GM15510 (cell line): ENCODE data around the gene NEIL1.

Experiments used
- POLR2A ChIP-seq: IDR thresholded peaks from 3 replicates; pipeline ENCODE4 v1.6.1; 2011; ENCODE audit warnings: borderline replicate concordance; ENCODE audit not compliant: insufficient read length; ENCODE audit errors: extremely low read depth

Gene NEIL1

DNA sequence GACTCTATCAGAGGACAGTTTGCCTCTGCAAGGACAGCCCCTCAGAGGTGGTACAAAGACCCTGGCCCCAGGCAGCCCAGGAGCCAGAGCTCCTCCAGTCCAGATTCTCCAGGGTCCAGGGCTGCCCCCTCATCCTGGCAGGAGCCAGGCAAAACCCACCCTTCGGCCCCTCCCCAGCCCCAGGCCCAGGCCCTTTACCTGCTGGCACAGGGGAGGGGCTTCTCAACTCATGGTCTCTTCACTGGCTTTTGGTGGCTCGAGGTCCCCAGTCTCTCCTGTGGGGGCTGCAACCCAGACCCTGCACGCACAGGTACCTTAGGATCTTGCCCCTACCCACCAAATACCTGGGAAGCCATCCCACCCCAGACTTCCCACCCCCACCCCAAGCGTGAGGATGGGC lies 8.5 kb downstream of the NEIL1 start:
- TF ChIP-seq POLR2A = no peak

DNA sequence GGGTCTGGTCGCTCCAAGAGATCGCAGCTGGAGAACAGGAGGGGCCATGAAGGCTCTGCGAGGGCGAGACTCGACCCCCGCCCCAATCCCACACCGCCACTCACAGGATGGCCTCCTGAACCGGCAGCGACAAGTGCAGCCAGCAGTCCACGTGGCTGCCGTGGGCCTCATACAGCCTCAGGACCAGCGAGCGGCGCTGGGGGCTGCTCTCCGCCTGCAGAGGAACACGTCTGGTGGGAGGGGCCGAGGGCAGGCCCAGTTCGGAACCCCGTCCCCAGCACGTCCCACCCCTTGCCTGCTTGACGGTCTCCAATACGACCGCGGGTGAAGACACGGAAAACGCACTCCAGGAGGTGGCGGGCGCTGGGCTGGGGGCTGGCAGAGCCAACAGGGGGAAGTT lies 9.2 kb downstream of the NEIL1 start:
- TF ChIP-seq POLR2A = no peak

DNA sequence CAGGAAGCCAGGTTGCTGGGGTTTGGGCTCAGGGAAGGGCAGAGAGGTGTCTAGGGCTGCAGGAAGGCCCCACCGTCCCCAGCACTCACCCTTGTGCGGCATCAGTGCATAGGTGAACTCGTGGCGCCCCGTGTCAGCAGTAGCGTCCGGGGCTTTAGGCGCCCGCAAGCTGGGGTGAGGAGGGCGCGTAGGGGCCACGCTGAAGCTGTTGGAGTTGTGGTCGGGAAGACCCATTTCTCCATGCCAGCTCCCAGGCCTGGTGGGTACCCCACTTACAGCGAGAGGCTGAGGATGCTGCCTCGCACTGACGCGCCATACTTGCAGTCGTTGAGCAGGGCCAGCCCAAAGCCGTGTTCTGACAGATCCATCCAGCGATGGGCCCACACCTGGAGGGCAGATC lies 9.7 kb downstream of the NEIL1 start:
- TF ChIP-seq POLR2A = no peak

DNA sequence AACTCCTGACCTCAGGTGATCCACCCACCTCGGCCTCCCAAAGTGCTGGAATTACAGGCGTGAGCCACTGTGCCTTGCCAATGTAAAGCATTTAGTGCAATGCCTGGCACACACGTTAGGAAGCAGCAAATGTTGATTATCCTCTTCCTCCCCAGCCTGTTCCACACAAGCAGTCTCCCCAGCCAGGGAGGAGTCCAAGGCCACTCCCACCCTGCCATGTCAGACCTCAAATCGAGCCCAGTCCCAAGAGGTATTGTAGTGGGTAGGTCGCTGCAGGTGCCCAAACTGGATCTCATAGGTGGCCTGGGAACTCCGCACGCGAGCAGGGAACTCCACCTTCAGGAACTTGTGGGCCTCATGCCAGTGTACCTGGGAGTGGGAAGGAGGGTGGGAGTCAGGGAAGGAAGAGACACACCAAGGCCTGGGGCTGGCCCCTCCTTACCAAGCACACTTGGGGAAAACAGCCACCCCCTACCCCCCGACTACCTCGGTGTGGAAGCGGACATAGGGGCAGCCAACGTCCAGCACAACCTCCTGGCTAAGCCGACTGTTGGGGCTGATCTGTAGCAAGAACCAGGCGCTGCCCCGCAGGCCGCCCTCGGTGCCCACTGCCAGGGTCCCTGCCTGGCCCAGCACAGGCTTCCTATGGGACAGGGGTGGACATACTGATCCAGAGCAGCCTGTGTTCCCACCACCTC lies 11.3 kb downstream of the NEIL1 start:
- no peak for TF ChIP-seq POLR2A

DNA sequence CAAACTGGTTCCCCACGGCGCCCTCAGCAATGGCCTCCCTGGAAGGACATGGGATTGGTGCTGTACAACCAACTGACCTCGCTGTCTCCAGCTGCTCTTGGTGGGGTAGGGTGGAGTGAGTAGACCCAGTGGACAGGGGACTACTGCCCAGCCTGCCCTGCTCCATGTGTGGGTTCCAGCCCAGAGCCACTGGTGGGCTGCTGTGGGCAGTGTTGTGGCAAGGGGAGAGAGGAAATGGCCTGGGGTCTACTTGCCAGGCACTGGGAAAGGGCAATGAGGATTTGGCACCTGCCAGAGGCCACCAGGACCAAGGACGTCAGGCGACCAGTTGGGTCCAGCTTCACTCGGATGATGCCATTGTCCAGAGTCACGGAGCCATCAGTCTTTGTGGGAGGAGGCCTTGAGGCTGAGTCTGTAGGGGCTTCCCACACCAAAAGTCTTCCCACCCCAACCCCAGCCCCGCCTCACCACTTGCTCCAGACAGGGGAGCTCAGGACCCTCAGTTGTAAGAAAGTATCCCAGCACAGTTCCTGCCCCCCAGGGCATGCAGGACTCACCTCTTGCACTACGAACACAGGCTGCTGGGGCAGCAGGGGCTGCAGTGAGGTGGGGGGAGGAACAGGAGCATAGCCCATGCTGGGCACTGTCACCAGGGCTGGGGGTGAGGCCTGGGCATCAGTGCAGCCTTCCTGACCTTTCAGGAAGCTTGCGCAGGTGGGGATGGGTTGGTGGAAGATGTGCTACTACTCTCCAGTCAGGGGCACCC lies 12.1 kb downstream of the NEIL1 start:
- TF ChIP-seq POLR2A = no peak

DNA sequence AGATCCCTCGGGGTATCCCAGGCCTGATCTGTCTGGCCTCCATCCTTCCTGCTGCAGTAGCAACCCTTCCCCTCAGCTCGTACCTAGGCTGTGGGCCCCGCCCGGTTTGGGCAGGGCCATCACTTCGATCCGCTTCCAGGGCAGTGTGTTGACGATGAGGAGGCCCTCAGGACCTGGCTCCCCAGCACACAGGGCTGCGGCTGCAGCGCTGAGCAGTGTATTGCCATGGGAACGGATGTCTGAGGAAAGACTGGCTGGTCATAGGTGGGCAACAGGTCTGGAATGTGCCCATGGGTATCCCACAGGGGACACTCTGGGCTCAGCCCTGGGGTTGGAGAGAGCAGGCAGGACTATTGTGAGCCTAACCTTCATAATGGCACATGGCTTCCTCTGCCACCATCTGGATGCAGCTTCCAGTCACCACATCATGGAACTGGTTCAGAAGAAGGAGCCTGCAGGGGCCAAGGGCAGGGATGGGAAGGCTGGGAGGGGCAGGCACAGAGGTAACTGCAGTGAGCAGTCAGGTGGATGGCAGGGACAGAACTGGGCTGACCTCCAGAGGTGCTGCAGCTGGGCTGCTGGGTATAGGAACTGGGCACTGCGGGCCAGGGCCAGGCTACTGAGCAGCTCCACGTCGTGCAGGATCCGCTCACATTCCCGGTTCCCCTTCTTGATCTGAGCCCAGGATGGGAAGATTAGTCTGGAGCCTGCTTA lies 12.9 kb downstream of the NEIL1 start:
- TF ChIP-seq POLR2A = no peak

DNA sequence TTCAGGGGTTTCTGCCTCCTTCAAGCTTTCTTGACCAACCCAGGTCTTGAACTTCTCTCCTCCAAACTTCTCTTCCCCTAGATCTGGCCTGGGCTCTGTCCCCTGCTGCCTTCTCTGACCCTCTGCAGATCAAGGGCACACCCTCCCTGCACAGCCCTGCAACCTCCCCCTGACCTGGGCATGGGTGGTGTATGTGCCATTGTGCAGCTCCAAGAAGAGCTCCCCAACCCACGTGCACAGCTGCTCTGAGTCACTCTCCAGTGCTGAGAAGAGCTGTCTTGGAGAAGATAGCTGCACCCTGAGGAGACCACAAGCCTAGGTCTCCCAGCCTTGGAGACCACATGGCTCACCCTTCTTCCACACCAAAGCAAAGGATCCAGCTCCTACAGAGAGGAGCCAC lies 13.6 kb downstream of the NEIL1 start:
- no peak for TF ChIP-seq POLR2A

DNA sequence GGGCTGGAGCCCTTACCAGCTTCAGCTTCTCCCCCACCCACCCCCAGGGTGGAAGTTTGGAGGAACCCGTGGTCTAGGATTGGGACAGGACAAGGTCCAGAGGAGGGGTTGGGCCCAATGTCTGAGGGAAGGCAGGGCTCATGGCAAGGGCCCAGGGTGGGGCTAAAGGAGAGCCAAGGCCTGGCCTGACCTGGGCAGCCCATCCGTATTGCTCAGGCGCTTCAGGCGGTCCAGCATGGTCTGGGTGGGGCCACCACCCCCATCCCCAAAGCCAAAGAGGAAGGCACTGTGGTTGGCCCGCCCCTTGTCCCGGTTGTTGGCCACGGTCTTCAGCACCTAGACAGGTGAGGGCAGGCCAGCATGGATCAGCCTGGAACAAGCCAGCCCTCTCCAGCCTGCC lies 14.0 kb downstream of the NEIL1 start:
- TF ChIP-seq POLR2A = no peak

DNA sequence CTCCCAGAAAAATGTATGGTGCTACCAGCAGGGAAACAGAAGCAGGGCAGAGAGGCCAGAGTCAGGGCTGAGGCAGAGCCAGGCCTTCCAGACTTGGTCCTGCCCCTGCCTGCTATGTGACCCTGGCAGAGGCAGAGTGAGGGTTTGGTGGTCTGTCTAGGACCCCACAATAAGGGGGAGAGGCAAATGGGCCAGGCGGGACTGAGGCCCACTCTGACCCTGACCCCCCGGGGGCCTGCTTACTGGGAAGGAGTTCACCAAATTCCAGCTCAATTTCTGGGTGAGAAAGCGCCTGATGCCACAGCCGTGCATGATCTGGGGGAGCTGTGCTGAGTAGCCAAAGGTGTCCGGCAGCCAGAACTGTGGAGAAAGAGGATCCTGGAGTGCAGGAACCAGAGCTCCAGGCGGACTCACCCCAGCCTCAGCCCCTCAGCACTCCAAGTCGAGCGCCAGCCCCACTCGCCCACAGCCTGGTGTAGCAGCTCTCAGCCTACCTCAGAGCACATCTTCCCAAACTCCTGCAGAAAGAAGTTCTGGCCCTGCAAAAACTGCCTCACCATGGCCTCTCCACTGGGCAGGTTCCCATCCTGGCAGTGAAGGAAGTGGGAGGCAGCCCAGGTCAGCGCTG lies 14.6 kb downstream of the NEIL1 start:
- TF ChIP-seq POLR2A = no peak

DNA sequence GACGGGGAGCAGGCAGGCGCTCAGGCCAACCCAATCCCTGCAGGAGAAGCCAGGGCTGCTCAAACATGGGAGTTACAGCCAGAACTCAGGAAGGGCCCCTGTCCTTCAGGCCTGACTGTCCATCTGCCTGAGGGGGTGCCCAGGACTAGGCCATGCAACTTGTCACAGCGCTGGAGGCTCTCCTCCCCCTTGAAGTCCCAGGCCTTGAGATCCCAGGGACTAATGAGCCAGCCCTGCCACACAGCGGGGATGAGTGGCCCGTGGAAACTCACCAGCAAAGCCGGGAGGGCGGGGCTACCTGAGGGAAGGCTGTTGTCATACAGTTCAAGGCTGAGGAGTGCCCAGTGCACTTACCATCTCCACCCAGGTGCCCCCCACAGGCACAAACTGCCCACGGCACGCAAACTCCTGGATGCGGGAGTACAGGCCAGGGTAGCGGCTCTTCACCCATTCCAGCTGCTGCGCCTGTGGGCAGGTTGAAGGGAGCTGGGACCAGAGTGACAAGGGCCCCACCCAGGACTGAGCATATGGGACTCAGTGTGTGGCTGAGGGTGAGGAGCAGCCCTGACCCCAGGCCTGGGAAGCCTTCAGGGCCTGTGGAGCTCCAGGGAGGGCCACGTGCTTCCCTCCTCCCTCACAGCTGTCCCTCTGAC lies 15.3 kb downstream of the NEIL1 start:
- no peak for TF ChIP-seq POLR2A

DNA sequence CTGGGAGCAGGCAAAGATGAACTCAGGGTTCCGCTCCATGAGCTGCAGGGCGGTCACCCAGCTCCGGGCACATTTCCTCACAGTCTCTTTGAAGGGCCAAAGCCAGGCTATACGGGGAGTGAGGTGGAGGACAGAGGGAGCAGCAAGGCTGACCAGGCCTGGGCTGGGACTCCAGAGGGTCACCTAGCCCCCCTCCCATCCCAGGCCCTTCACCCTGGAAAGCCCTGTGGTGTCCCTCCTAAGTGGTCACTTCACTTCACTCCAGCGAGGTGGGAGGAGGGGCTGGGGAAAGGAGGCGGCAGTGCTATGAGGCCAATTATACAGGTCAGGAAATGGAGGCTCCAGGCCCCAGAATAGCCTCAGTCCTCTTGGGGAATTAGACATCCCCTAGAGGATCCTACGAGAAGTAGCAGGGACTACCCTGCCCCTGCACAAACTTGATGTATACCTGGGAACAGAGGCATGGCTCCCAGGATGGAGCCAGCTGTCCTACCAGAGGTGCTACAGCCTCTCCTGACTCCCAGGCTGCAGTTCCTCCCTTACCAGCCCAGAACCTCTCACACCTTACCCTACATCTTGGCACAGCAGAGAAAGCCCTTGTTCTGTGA lies 15.9 kb downstream of the NEIL1 start:
- no peak for TF ChIP-seq POLR2A

DNA sequence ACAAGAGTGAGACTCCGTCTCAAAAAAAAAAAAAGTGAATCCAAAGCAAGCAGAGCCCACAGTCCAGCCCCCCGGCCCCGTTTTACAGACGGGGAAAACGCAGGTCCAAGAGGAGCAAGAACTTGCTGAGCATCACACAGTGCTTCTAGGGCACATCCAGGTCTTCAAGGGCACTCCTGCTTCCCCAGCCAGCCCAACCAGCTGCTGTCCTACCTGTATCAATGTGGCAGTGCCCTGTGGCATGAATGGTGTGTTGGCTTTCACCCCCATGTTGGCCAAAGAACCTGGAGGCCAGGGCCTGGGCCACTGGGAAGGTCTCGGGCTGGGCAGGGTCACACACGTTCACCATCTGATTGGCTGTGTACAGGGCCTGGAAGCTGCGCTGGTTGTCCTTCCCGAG lies 16.9 kb downstream of the NEIL1 start:
- no peak for TF ChIP-seq POLR2A

DNA sequence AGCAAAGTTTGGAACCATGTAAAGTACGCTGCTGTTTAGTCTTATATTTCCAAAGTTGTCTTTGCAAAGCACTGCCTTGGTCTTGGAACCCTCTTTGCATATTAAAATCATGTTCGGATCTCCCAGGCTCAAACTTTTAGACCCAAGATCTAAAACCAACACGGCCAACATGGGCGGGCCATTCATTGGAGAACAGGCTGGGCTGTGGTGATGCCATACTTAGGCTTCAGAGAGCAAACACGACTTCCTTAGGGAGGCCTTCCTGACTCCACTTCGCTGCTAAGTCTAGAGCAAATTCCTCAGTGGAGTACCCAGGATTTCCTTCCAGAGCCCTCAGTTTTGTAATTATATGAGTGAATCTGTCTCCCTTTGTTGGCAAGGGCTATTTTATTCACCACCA lies 18.0 kb downstream of the NEIL1 start:
- TF ChIP-seq POLR2A = no peak

DNA sequence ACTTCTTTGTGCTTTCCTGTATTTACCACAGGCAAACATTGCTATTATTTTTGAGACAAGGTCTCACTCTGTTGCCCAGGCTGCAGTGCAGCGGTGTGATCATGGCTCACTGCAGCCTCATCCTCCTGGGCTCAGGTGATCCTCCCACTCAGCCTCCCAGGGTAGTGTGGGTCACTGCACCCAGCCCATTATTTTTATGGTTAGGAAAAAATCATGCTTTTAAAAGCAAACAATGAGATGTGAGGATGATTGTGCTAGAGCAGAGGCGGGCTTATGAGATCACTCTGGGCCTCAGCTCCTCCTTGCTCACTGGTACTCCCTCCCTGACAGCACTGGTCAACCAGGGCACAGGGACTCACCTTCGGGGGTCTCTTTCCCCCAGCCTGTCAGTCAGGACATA lies 19.3 kb downstream of the NEIL1 start:
- TF ChIP-seq POLR2A = no peak
